SK-N-SH (cell line): ENCODE measurements around the gene NCS1.

ENCODE experiments used
- ELF1 ChIP-seq: IDR thresholded peaks from 2 replicates; pipeline ENCODE4 v1.4.0; 2012
- FOXM1 ChIP-seq: IDR thresholded peaks from 2 replicates; pipeline ENCODE4 v1.4.0; 2012; ENCODE audit warnings: low read depth, mild to moderate bottlenecking
- GATA2 ChIP-seq: sonication (generic); formaldehyde crosslinking; IDR thresholded peaks from 2 replicates; pipeline ENCODE4 v1.5.0; 2020; ENCODE audit warnings: mild to moderate bottlenecking, missing genetic modification reagents
- IRF3 ChIP-seq: fragments of 150-350 bp; IDR thresholded peaks from 2 replicates; pipeline ENCODE4 v1.6.1; 2016; ENCODE audit warnings: mild to moderate bottlenecking, low read depth, low read length
- JUND ChIP-seq: IDR thresholded peaks from 2 replicates; pipeline ENCODE4 v1.4.0; 2012
- MAX ChIP-seq: IDR thresholded peaks from 2 replicates; pipeline ENCODE4 v1.4.0; 2012; ENCODE audit warnings: low read depth
- POLR2AphosphoS5 ChIP-seq: IDR thresholded peaks from 2 replicates; pipeline ENCODE4 v1.6.1; 2012; ENCODE audit warnings: low read depth, low read length
- YY1 ChIP-seq: IDR thresholded peaks from 2 replicates; pipeline ENCODE4 v1.4.0; 2012; ENCODE audit warnings: low read depth, mild to moderate bottlenecking
- TF ChIP-seq, protein P1 (sequence below): fragments of 200-600 bp; sonication (generic); IDR thresholded peaks from 2 replicates; pipeline ENCODE4 v1.6.1; 2017; ENCODE audit warnings: antibody characterized with exemption, mild to moderate bottlenecking, moderate library complexity
- TF ChIP-seq, protein P2 (sequence below): fragments of 150-350 bp; IDR thresholded peaks from 2 replicates; pipeline ENCODE4 v1.6.1; 2017; ENCODE audit warnings: antibody characterized with exemption, low read length, low read depth, borderline replicate concordance

GRCh38 chr9:130240410-130241197 lies 68.4 kb downstream of the NCS1 start:
- TF ChIP-seq, protein P1, sequence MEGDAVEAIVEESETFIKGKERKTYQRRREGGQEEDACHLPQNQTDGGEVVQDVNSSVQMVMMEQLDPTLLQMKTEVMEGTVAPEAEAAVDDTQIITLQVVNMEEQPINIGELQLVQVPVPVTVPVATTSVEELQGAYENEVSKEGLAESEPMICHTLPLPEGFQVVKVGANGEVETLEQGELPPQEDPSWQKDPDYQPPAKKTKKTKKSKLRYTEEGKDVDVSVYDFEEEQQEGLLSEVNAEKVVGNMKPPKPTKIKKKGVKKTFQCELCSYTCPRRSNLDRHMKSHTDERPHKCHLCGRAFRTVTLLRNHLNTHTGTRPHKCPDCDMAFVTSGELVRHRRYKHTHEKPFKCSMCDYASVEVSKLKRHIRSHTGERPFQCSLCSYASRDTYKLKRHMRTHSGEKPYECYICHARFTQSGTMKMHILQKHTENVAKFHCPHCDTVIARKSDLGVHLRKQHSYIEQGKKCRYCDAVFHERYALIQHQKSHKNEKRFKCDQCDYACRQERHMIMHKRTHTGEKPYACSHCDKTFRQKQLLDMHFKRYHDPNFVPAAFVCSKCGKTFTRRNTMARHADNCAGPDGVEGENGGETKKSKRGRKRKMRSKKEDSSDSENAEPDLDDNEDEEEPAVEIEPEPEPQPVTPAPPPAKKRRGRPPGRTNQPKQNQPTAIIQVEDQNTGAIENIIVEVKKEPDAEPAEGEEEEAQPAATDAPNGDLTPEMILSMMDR: no peak
- TF ChIP-seq JUND (no peak), YY1 (no peak), POLR2AphosphoS5 (no peak), MAX (no peak), IRF3 (no peak), FOXM1 (no peak), ELF1 (peak; percentile 87), GATA2 (CRISPR knock-in tag) (no peak; the same call in 1 of the 2 replicates)
- TF ChIP-seq, protein P2, sequence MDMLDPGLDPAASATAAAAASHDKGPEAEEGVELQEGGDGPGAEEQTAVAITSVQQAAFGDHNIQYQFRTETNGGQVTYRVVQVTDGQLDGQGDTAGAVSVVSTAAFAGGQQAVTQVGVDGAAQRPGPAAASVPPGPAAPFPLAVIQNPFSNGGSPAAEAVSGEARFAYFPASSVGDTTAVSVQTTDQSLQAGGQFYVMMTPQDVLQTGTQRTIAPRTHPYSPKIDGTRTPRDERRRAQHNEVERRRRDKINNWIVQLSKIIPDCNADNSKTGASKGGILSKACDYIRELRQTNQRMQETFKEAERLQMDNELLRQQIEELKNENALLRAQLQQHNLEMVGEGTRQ: peak; percentile 86
